GM19023 (cell line): ENCODE results near the gene GSG1L.
"Not testable (repeated sequence)": the region's sequence is repeated elsewhere in the genome, so short reads cannot be mapped to it uniquely, and the experiment has no call there.

Source experiments
- ATAC-seq: cut with Tn5 transposase; IDR thresholded peaks from one replicate; pipeline ENCODE4 v1.9.1; 2021; ENCODE audit warnings: mild to moderate bottlenecking, moderate library complexity; ENCODE audit not compliant: unreplicated experiment

The GSG1L gene

DNA sequence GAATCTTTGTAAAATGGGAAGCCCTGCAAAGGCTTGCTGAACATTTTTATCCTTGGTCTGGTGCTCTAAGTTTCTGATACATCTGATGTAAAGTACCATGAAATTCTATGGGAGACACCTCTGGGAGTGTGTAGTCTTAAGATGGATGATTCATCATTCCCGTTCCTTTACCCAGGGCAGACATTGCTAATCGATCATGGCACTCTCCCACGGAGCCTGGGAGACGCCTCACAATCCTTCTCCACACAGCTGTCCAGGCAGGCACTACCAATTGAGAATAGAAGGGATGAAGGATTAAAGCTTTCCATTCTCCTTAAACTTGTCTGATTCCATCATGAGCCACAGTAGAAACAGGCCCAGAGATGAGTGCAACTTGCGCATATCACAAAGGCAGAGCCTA, 144.8 kb downstream of the GSG1L start:
- no peak for ATAC-seq

DNA sequence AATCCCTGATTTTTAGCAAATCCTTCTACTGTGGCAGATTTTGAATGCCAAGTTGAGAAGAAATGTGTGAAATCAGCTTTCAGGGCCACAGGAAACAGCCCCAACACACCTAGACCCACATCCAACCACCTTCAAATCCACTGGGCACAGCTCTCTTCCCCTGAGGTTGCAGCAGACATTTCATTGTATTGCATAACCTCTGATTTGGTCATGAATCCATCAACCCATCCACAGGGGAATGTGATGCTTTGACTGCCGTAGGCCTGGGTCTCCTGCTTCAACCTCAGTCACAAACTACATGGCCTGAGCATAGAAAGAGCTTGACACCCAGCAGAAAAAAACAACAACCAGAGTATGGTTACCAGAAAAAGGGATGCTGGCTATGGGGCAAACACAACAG, 145.6 kb downstream of the GSG1L start:
- no peak for ATAC-seq

DNA sequence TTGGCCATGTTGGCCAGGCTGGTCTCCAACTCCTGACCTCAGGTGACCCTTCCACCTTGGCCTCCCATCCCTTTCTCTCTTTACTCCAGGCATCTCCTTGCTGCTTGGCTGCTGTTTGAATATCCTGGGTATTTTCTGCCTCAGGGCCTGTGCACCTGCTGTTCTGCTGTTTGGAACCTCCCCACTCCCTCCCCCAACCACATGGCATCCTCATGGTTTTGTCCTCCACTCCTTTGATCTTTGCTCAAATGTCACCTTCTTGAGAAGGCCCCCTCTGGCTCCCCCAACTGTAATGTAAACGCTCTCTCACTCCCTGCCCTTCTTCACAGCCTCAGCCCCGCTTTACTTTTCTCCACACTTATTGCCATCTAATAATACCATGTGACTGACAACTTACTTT, 152.0 kb downstream of the GSG1L start:
- ATAC-seq: no peak

DNA sequence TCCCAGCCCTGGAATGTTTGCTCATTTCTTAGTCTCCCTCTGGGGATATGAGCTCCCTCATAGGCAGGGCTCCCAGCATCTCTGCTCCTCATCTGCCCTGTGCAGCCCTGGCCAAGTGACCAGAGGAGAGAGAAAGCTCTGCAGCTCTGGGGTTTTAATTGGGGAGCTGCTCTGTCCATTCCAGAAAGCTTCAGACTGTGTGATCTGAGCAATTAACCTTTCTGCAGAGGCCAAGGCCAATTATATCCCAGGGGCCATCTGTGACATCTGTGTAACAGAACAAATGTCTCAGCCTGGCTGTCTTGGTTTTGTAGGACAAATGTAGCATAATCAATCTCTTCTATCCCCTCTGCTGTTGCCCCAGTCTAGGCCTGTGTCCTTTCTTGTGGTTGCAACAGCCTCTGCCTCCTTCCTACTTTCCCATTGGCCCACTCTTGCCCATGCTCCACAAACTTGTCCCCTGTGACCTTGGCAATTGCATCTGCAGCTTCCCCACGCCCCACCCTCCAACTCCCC, 156.0 kb downstream of the GSG1L start:
- ATAC-seq: no peak

DNA sequence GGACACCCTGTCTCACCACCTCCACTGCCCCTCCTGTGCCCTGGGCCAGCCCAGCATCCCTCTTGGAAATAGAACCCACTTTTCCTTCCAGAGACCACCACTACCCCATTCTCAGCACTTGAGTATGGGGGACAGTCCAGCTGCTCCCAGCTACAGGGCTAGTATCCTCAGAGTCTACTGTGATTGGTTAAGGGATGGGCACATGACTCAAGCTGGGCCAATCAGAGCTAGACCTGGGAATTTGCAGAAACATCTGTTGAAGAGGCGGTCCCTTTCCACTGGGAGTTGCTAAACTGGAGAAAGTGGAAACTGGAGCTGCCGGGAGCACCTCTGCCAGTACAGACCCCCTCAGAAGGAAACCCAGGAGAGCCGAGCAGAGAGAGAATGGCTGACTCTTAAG, 156.6 kb downstream of the GSG1L start:
- no peak for ATAC-seq

DNA sequence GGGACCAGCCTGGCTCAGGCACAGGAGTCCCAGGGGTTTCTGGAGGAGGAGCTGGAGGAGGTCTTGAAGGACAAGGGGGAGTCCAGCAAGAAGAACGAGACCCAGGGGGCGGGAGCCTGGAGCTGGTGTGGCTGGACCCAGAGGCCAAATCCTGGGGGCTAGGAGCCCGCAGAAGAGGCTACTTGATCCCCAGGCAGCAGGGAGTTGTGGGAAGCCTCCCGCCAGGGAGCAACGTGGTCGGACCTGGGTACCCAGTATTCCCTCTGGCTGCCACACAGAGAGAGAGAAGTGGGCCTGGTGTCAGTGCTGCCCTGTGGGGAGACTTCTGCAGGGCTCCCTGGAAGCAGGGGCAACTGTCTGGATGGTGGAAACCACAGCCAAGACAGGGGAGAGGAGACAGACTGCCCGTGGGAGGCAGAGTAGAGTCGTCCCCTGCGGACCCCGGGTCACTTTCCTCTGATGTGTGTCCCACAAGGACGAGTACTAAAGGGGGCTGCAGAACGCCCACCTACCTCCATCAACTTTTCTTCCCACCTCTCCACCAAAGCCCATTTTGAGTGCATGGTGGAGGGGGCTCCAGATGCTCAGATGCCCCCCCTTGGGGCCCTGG, 160.4 kb downstream of the GSG1L start:
- ATAC-seq: no peak

DNA sequence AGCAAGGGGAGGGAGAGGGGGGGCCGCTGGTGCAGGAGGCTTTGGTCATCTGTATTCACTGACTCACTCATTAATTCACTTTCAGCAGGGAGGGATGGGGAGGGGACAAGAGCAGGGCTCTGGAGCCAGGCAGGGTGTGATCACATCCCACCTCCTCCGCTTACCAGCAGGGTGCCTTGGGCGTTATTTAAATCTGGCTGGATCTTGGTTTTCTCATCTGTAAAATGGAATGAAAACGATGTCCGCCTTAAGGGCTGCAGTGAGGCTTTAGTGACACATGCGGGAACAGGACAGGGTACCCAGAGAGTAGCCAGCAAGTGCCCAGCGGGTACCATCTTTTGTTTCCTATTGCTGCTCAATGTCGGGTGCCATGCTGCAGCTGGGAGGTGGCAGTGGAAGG, 161.0 kb downstream of the GSG1L start:
- no peak for ATAC-seq

DNA sequence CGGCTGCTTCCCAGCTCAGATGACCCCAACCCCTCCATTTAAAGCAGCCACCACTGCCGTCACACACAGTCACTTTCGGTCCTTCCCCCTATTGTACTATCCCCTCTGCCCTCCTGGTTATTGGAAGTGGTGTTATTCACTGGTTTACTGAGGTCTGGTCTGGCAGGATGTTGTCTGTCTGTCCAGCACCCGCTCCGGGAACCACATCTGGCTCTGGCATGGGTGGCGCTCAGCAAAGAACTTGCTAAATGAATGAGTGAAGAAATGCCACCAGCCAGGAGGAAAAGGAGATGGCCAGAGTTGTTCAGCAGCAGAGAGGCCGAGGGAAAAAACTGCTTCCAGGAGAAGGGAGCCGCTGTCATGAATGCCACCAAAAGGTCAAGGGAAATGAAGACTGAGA, 161.6 kb downstream of the GSG1L start:
- no peak for ATAC-seq

DNA sequence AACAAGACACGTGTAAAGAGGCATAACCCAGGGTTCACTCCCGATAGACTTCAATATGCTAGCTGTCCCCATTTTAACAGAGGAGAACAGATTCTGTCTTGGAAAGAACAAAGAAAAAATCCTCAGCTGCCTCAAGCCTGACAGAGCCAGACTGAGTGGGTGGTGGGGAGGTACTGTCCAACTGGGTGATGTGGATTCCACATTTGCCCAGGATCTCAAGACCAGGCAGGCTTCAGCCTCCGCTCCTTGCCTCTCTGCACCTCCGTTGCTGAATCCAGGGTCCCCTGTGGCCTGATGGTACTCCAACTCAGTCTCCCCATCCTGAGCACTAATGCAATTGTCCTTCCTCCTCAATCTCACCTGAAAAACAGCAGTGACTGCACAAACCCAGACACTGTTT, 163.8 kb downstream of the GSG1L start:
- no peak for ATAC-seq

DNA sequence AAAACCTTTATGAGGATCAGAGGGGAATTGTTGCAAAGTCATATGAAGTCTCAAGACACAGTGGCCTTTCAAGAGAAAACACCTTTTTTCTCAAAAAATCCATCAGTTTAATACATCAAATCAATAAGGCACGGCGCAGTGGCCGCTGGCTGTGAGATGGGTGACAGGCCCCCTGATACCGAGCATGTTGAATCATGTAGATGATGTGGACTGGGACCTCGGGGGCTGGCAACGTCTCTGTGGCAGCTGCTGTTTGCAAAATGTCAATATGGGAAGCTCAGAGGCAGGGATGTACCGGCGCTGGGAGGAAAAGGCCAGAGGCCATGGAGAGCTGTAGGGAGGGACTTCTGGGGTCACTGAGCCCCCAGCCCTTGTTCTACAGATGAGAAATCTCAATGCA, 169.1 kb downstream of the GSG1L start:
- no peak for ATAC-seq

DNA sequence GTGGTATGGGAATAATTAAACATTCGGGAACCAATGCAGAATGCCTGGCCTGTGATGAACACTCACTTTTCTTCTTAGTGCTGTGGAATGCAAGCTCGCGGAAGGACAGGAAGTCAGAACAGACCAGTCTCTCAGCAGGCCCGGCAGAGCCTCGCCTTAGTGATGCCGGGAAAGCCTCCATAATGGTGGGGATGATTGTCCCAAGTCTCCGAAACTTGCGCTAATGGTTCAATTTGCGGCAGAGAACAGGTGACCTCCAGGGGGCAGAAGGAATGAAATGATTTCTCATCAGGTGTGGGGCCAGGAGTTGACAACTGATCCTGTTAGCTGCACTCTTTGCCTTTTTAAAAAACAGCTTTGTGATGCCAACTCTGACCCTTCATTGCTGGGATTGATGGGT, 170.6 kb downstream of the GSG1L start:
- ATAC-seq: no peak

DNA sequence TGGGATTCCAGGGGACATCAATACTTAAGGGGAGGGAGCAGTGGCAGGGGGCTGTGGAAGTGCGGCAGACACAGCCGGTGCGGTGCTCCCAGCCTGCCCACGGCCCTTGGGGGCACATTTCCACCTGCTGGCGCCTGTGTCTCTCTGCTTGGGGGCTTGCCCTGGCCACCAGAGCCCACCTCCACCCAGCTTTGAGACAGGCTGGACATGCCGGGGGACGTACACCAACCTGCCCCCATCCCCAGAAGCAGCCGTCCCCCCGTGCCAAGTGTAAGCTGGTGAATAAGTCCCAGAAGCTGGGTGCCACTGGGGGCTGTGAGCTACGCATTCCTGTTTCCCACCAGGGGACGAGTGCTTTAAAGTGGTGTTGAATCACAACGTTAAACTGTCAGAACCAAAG, 172.6 kb downstream of the GSG1L start:
- ATAC-seq: no peak

DNA sequence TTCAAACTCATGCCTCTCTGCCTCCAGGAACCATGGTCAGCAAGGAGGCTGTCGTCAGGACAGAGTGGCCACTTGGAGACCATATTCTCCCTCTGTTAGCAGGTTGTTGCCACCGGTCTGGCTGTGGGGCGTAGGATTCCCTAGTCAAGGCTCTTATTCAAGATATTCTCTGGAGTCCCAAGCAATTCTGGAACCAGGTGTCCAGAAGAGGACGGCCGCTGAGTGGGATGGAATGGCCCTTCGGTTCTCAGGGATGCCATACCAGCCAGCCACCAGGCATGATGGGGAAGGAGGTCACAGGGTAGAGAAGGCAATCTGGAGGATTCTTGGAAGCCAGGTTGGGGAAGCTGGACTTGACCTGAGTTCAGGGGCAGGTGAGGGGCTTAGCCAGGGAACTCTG, 173.5 kb downstream of the GSG1L start:
- ATAC-seq: no peak

DNA sequence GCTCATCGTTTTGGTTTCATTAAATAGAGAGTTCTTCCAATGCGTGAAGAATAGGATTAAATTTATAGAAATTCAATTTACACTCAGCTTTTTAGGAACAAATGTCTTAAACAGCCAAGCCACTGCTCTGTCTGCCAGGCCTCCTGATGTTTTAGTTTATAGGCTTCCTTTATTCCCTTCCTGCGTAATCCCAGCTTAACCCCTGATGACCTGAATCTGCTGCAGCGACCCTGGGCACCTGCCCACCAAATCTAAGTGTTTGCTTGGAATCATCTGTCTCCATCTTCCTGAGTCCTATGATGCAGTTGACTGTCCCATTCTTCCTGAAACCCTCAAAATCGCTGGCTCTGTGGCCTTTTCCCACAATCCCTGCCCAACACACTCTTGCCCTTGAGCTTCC, 179.9 kb downstream of the GSG1L start:
- no peak for ATAC-seq

DNA sequence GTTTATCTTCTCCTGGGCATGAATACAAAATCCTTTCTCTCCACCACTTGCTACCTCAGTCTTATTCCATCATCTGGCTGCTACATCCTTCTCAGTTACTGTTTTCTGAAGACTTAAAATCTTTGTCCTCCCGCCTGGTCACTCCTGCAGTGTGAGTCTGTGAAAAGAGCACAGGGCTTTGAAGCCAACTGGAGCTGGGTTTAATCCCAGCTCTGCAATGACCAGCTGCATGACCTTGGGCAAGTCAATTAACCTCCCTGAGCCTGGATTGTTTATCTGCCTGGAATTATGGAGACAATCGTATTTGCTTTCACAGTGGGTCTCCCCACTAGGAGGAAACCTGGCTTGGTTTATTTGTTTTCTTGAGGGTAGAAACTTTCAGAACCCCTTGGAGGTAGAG, 183.2 kb downstream of the GSG1L start:
- no peak for ATAC-seq

DNA sequence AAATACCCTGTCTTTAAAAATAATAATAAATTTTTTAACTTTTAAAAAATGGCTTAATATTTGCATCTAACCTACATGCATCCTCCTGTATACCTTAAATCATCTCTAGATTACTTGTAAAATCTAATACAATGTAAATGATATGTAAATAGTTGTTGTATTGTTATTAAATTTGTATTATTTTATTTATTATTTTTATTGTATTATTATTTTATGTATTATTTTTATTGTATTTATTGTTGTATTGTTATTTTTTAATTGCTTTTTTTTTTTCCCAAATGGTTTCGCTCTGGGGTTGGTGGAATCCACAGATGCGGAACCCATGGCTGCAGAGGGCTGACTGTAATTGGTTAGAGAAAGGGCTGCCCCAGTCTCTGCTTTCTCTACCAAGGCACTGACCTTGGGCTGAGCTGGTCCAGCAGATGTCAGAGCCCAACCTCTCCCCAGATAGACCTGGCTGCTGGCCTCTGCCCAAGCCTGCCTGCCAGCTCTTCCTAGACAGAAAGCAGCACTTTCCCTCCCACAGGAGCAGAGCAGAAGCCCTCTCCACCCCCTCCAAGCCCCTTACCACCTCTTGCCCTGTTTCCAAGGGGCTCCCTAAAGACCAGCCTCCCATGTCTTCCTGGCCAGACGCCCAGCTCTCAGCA, 183.8 kb downstream of the GSG1L start:
- no peak for ATAC-seq

DNA sequence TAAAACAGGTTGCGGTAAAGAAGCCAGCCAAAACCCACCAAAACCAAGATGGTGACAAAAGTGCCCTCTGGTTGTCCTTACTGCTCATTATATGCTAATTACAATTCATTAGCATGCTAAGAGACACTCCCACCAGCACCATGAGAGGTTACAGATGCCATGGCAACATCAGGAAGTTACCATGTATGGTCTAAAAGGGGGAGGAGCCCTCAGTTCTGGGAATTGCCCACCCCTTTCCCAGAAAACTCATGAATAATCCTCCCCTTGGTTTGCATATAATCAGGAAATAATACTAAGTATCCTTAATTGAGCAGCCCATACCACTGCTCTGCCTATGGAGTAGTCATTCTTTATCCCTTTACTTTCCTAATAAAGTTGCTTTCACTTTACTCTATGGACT, 190.9 kb downstream of the GSG1L start:
- not testable (repeated sequence) for ATAC-seq

DNA sequence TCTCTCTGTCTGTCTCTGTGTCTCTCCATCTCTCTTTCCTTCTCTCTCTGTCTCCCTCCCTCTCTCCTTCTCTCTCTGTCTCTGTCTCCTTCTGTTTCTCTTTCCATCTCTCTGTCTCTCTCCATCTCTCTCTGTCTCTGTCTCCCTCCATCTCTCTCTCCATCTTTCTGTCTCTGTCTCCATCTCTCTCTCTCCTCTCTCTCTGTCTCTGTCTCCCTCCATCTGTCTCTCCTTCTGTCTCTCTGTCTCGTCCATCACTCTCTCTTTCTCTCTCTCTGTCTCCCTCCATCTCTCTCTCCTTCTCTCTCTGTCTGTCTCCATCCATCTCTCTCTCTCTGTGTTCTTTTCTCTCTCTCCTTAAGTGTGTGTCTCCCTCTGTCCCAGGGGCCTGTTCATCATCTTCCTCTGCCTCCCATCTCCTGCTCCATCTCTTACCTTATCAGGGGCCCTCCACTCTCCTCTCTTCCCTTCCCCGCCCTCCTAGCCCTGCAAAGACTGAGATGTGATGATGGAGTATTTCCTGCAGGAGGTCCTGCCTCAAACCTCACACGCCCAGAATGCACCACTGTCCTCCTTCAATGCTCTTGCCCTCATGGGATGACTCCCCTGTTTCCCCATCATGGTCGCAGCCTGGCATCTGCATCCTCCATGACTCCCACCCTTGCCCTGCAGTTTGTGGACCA, 193.3 kb downstream of the GSG1L start:
- no peak for ATAC-seq

DNA sequence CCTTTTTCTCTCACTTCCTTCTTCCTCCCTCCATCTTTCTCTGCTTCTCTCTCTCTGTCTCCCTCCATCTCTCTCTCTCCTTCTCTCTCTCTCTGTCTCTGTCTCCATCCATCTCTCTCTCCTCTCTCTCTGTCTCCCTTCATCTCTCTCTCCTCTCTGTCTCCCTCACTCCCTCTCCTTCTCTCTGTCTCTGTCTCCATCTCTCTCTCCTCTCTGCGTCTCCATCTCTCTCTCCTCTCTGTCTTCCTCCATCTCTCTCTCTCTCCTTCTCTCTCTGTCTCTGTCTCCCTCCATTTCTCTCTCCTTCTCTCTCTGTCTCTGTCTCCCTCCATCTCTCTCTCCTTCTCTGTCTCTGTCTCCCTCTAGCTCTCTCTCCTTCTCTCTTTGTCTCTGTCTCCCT, 194.1 kb downstream of the GSG1L start:
- no peak for ATAC-seq

DNA sequence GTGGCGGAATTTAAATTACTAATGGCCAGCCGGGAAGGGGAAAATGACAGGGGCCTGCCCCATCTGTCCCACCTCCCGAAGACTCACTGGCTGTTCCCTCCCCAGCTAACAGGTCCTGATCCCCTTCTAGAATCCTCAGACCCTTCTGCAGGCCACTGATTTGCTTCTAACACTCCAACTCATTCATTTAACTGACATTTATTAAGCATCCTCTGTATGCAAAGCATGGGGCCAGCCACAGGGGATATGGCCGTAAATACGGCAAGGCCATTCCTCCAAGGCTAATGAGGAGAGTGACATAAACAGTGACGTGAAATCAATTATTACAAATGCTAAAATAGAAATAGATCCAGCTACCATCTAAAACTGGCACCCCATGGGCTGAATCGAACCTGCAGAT, 195.3 kb downstream of the GSG1L start:
- no peak for ATAC-seq

DNA sequence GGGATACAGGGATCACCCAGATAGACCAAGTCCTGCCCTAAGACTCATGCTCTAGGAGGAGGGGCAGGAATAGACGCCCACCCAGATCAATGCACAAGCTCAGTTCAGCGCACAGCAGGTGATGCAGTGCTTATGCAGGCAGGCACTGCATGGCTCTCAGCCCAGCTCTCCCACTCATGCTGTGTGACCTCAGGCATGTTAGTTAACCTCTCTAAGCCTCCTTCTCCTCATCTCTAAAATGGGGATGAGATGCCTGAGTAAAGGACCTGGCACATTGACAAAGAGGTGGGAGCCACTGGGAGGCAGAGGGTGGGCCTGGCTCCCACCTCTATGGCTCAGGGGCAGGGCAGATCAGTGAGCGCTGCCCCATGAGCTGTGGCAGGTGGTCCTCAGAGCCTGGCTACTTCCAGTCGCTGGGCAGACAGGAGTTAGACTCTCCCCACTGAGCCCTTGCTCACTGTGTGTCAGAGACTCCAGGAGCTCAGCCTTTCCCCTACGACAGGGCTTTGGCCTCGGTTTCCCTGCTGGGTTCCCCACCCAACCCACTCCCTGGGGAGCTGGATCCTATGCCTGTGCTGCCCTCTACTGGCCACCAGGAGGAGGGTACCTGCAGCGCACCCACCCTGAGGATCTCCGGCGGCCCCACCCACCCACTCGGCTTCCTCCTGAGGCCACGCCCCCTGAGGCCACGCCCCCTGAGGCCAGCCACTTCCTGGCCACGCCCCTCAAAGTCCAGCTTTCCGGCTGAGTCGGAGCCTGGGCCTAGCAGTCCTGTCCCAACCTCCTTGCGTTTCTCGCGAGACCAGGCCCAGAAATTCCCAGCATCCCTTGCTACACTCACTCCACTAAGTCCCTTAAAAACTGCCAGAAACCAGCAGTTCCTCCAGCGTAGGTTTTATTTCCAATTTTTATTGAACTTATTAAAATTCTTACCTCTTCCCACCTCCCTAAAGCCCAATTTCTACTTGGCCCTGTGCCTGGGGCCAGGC, 196.1 kb downstream of the GSG1L start:
- no peak for ATAC-seq
